Mesenchymal stem cell (in vitro differentiated cells and primary cell): ENCODE measurements around the gene CACNA1E.

Experiments
- DNase-seq: peaks from one replicate; pipeline ENCODE4 v3.0.0-alpha.2; 2013
- H2AFZ ChIP-seq: one replicate; pipeline ENCODE4 v1.6.1; 2013; ENCODE audit warnings: low read depth, mild to moderate bottlenecking, control low read depth, inconsistent platforms, low read length, moderate library complexity
- H2AK5ac ChIP-seq: 2 replicates; pipeline ENCODE4 v1.6.1; 2013; ENCODE audit warnings: low read length, moderate library complexity, mild to moderate bottlenecking, inconsistent platforms; ENCODE audit not compliant: severe bottlenecking
- H2BK120ac ChIP-seq: one replicate; pipeline ENCODE4 v1.6.1; 2013; ENCODE audit warnings: low read depth, mild to moderate bottlenecking, inconsistent platforms, low read length, moderate library complexity
- H2BK12ac ChIP-seq, 2 experiments: one replicate each; pipeline ENCODE4 v1.6.1; 2013; ENCODE audit warnings: inconsistent platforms in 2 of 2, low read length in 2 of 2, mild to moderate bottlenecking in 2 of 2, moderate library complexity in 2 of 2, control low read depth in 1 of 2
- H2BK15ac ChIP-seq: one replicate; pipeline ENCODE4 v1.6.1; 2013; ENCODE audit warnings: mild to moderate bottlenecking, low read depth, inconsistent platforms; ENCODE audit not compliant: poor library complexity, severe bottlenecking
- H2BK5ac ChIP-seq: 2 replicates; pipeline ENCODE4 v1.6.1; 2013; ENCODE audit warnings: low read depth, mild to moderate bottlenecking, low read length, control low read depth, inconsistent platforms; ENCODE audit not compliant: poor library complexity, severe bottlenecking
- H3K14ac ChIP-seq, 2 experiments: one replicate each; pipeline ENCODE4 v1.6.1; 2013; ENCODE audit warnings: inconsistent platforms in 2 of 2, low read length in 2 of 2, control low read depth in 1 of 2, mild to moderate bottlenecking in 1 of 2, moderate library complexity in 1 of 2
- H3K18ac ChIP-seq, 2 experiments: one replicate each; pipeline ENCODE4 v1.6.1; 2013; ENCODE audit warnings: inconsistent platforms in 2 of 2, low read length in 2 of 2, control low read depth in 1 of 2, low read depth in 1 of 2, mild to moderate bottlenecking in 1 of 2
- H3K23ac ChIP-seq, 2 experiments: one replicate each; pipeline ENCODE4 v1.6.1; 2013; ENCODE audit warnings: inconsistent platforms in 2 of 2, low read length in 2 of 2, mild to moderate bottlenecking in 2 of 2, moderate library complexity in 2 of 2, control low read depth in 1 of 2
- H3K27ac ChIP-seq: 2 replicates; pipeline ENCODE4 v1.5.1; 2013; ENCODE audit warnings: mild to moderate bottlenecking, moderate library complexity, low read length, control low read depth, inconsistent platforms; ENCODE audit not compliant: poor library complexity, severe bottlenecking
- H3K27me3 ChIP-seq, 2 experiments: 2 replicates each; pipeline versions ENCODE4 v1.6.1 to v1.7.0; 2013; ENCODE audit warnings: low read length in 2 of 2, mild to moderate bottlenecking in 2 of 2, moderate library complexity in 2 of 2, control low read depth in 1 of 2, inconsistent platforms in 1 of 2; ENCODE audit not compliant: control insufficient read depth in 1 of 2, insufficient read depth in 1 of 2
- H3K36me3 ChIP-seq, 2 experiments: 2 replicates each; pipeline versions ENCODE4 v1.6.1 to v1.7.0; 2013; ENCODE audit warnings: low read length in 2 of 2, control low read depth in 1 of 2, inconsistent platforms in 1 of 2, low read depth in 1 of 2, mild to moderate bottlenecking in 1 of 2; ENCODE audit not compliant: insufficient read depth in 2 of 2, control insufficient read depth in 1 of 2
- H3K4ac ChIP-seq, 2 experiments: one replicate each; pipeline ENCODE4 v1.6.1; 2013; ENCODE audit warnings: inconsistent platforms in 2 of 2, low read length in 2 of 2, mild to moderate bottlenecking in 2 of 2, moderate library complexity in 2 of 2, control low read depth in 1 of 2, low read depth in 1 of 2
- H3K4me1 ChIP-seq: 2 replicates; pipeline ENCODE4 v1.6.1; 2013; ENCODE audit warnings: low read depth, low read length, control low read depth; ENCODE audit not compliant: control insufficient read depth, insufficient read depth
- H3K4me2 ChIP-seq: 2 replicates; pipeline ENCODE4 v1.6.1; 2013; ENCODE audit warnings: low read length, mild to moderate bottlenecking, inconsistent platforms; ENCODE audit not compliant: poor library complexity, severe bottlenecking
- H3K4me3 ChIP-seq, 2 experiments: 2 replicates each; pipeline versions ENCODE4 v1.5.1 to v1.7.0; 2013; ENCODE audit warnings: low read length in 2 of 2, mild to moderate bottlenecking in 2 of 2, control low read depth in 1 of 2, low read depth in 1 of 2; ENCODE audit not compliant: insufficient read depth in 1 of 2
- H3K79me1 ChIP-seq: replicated peaks from 2 replicates; pipeline ENCODE4 v1.6.1; 2013; ENCODE audit warnings: mild to moderate bottlenecking, control low read depth, low read length, inconsistent platforms; ENCODE audit not compliant: poor library complexity, severe bottlenecking
- H3K9ac ChIP-seq: 2 replicates; pipeline ENCODE4 v1.7.0; 2013; ENCODE audit warnings: mild to moderate bottlenecking, low read length, moderate library complexity
- H3K9me3 ChIP-seq: 2 replicates; pipeline ENCODE4 v1.7.0; 2013; ENCODE audit warnings: mild to moderate bottlenecking, low read length; ENCODE audit not compliant: control insufficient read depth
- H4K8ac ChIP-seq: one replicate; pipeline ENCODE4 v1.6.1; 2013; ENCODE audit warnings: inconsistent platforms, mild to moderate bottlenecking, low read length, moderate library complexity
- H4K91ac ChIP-seq: one replicate; pipeline ENCODE4 v1.6.1; 2013; ENCODE audit warnings: mild to moderate bottlenecking, low read length, inconsistent platforms
- WGBS: methylation state at CpG from one replicate; pipeline ENCODE4 v1.1.7; 2013; ENCODE audit warnings: mixed read lengths; 5-methylcytosine and 5-hydroxymethylcytosine counted together

Gene CACNA1E

DNA sequence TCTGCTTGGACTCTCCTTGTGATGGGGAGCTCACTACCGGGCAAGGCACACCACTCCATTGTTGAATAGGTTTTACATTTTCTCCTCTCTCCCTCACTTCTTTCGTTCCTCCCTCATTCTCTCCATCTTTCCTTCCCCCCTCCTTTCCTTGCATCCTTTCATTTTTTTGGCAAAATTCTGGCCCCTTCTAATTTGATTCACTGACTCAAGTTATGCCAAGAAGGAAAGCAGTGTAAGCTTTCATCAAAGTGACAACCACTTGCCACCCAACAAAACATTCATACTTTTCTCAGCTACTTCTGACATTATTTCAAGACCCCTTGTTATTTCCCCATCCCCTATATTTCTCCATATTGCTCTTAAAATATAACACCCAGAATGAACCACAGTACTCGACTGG, 68.4 kb downstream of the CACNA1E start:
- DNase-seq, result no peak
- Histone ChIP-seq H3K27me3 (peaks cover 0 to 32% of the 10 kb centered on the region in 2 experiments), H3K9ac (no peak overlapping the region), H2BK120ac (no peak overlapping the region), H2AK5ac (no peak overlapping the region), H2BK12ac (no peak overlapping the region), H3K4ac (no peak overlapping the region), H3K9me3 (no peaks in the 10 kb centered on the region), H2BK5ac (no peak overlapping the region), H3K4me1 (no peaks in the 10 kb centered on the region), H3K4me3 (no peak overlapping the region), H2AFZ (no peak overlapping the region), H3K79me1 (no peaks in the 10 kb centered on the region), H3K23ac (no peak overlapping the region), H2BK15ac (no peak overlapping the region), H4K8ac (no peak overlapping the region), H3K36me3 (no peaks in the 10 kb centered on the region), H4K91ac (no peak overlapping the region), H3K18ac (no peak overlapping the region), H3K27ac (no peak overlapping the region), H3K4me2 (no peak overlapping the region), H3K14ac (no peak overlapping the region)
- WGBS, result 51% methylated on average over 3 of the region's 3 CpGs

DNA sequence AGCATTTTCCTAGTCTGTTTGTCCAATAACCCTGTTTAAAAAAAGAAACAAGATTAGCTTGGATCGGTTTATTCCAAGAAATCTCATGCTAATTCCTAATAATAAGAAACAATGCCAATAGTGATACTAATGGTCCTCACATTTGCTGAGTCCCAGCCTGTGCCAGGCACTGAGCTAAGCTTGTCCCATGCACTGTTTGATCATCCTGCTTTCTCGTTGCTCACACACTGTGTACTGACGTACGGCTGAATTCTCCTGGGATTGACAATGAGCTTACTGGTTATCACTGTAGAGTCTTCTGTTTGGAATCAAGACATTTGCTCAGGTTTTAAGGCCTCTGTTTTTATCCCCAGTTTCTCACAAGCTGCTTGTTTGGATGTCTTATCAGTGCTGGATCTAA, 71.1 kb downstream of the CACNA1E start:
- Histone ChIP-seq H3K4me1 (no peaks in the 10 kb centered on the region), H3K9me3 (no peaks in the 10 kb centered on the region), H3K27me3 (peaks cover 0 to 12% of the 10 kb centered on the region in 2 experiments), H3K36me3 (no peaks in the 10 kb centered on the region), H2BK5ac (no peak overlapping the region), H3K18ac (no peak overlapping the region), H4K91ac (no peak overlapping the region), H4K8ac (no peak overlapping the region), H2BK15ac (no peak overlapping the region), H3K23ac (no peak overlapping the region), H3K4ac (no peak overlapping the region), H3K79me1 (no peaks in the 10 kb centered on the region), H2AK5ac (no peak overlapping the region), H2BK12ac (no peak overlapping the region), H2AFZ (no peak overlapping the region), H3K4me2 (no peak overlapping the region), H3K14ac (no peak overlapping the region), H3K27ac (no peak overlapping the region), H2BK120ac (no peak overlapping the region), H3K9ac (no peak overlapping the region), H3K4me3 (no peak overlapping the region)
- DNase-seq, result no peak
- 80% methylated on average over 4 of the region's 4 CpGs for WGBS

- no peak overlapping the region for H3K14ac ChIP-seq
- no CpG with 5 or more reads among the region's 2 CpGs for WGBS
- no peak overlapping the region for H3K23ac ChIP-seq
- no peak for DNase-seq
- H3K27ac ChIP-seq, result no peak overlapping the region
- no peak overlapping the region for H3K4me3 ChIP-seq
- no peaks in the 10 kb centered on the region for H3K4me1 ChIP-seq
- H3K27me3 ChIP-seq, result peaks cover 0 to 12% of the 10 kb centered on the region in 2 experiments
- no peak overlapping the region for H2BK120ac ChIP-seq
- no peak overlapping the region for H2BK15ac ChIP-seq
- H3K36me3 ChIP-seq, result no peaks in the 10 kb centered on the region
- no peak overlapping the region for H2AK5ac ChIP-seq
- no peak overlapping the region for H2BK5ac ChIP-seq
- H3K4me2 ChIP-seq, result no peak overlapping the region
- no peak overlapping the region for H2AFZ ChIP-seq
- no peak overlapping the region for H2BK12ac ChIP-seq
- no peak overlapping the region for H3K9ac ChIP-seq
- no peak overlapping the region for H4K91ac ChIP-seq
- H3K9me3 ChIP-seq, result no peaks in the 10 kb centered on the region
- H3K4ac ChIP-seq, result no peak overlapping the region
- no peak overlapping the region for H4K8ac ChIP-seq
- no peaks in the 10 kb centered on the region for H3K79me1 ChIP-seq
- no peak overlapping the region for H3K18ac ChIP-seq
Measured at GRCh38 chr1:181556631-181557030, 73.3 kb downstream of the CACNA1E start.

- Histone ChIP-seq H3K9me3 (no peaks in the 10 kb centered on the region), H3K23ac (peak overlapping the region in 1 of 2 experiments; percentile 59), H2BK12ac (no peak overlapping the region), H3K4me1 (no peaks in the 10 kb centered on the region), H4K91ac (no peak overlapping the region), H2AK5ac (no peak overlapping the region), H2BK5ac (no peak overlapping the region), H3K4ac (no peak overlapping the region), H3K18ac (no peak overlapping the region), H3K14ac (no peak overlapping the region), H3K27ac (no peak overlapping the region), H4K8ac (no peak overlapping the region), H3K4me3 (no peak overlapping the region), H2AFZ (no peak overlapping the region), H3K36me3 (no peaks in the 10 kb centered on the region), H3K27me3 (peaks cover 0 to 12% of the 10 kb centered on the region in 2 experiments), H3K4me2 (no peak overlapping the region), H3K79me1 (no peaks in the 10 kb centered on the region), H2BK15ac (no peak overlapping the region), H2BK120ac (no peak overlapping the region), H3K9ac (no peak overlapping the region)
- DNase-seq, result no peak
- WGBS, result 68% methylated on average over 4 of the region's 4 CpGs
Measured at GRCh38 chr1:181557313-181557712, 74.0 kb downstream of the CACNA1E start.
